Fibroblast of villous mesenchyme (primary cell): ENCODE results near the gene IFNB1. TPM values are rescaled to one million over a fixed set of nuclear protein-coding genes. Genes with fewer than 3 reads are reported as not detected.

Experiments
- DNase-seq: peaks from one replicate; pipeline ENCODE4 v3.0.0-alpha.2; 2010; ENCODE audit warnings: low read depth
- H3K4me3 ChIP-seq: 2 replicates; pipeline ENCODE4 v1.5.1; 2011; ENCODE audit warnings: low read depth, mild to moderate bottlenecking, low read length
- CTCF ChIP-seq: IDR thresholded peaks from 2 replicates; pipeline ENCODE4 v1.5.1; 2012; ENCODE audit warnings: low read depth, mild to moderate bottlenecking, low read length; ENCODE audit not compliant: insufficient read depth
- total RNA-seq: library from RNA; depleted of rRNA; stranded (reverse); fragments of >200 nt; gene quantifications from 2 replicates; pipeline ENCODE4 v1.2.3, GENCODE V29; 2012

Gene IFNB1
- total RNA-seq, 1 donor = not detected

GRCh38 chr9:21043841-21044240 is 33.9 kb downstream of the IFNB1 start:
- H3K4me3 ChIP-seq = no peak overlapping the region
- TF ChIP-seq CTCF = no peak
- no peak for DNase-seq

GRCh38 chr9:21042466-21042865 is 35.3 kb downstream of the IFNB1 start:
- no peak for TF ChIP-seq CTCF
- no peak for DNase-seq
- no peak overlapping the region for H3K4me3 ChIP-seq

GRCh38 chr9:21039302-21039701 is 38.4 kb downstream of the IFNB1 start:
- H3K4me3 ChIP-seq = no peak overlapping the region
- TF ChIP-seq CTCF = no peak
- no peak for DNase-seq

- no peak for DNase-seq
- no peak overlapping the region for H3K4me3 ChIP-seq
- no peak for TF ChIP-seq CTCF
These were observed 40.5 kb downstream of the IFNB1 start for GRCh38 chr9:21037278-21037677.

GRCh38 chr9:21031808-21032183 is 45.9 kb downstream of the IFNB1 start:
- TF ChIP-seq CTCF = no peak
- DNase-seq = no peak
- H3K4me3 ChIP-seq = peak overlapping the region; percentile 65

- peak within 1 kb of the TSS; percentile 65 for H3K4me3 ChIP-seq
- DNase-seq = peak; percentile 56
- no peak for TF ChIP-seq CTCF
These were observed 46.5 kb downstream of the IFNB1 start, which contains the start of gene HACD4 for GRCh38 chr9:21031091-21031807. Gene HACD4 (minus strand): TSS chr9:21031640. CDS start chr9:21031590, 50 bp downstream.

- no peak for TF ChIP-seq CTCF
- peak; percentile 65 for DNase-seq
- peak overlapping the region; percentile 65 for H3K4me3 ChIP-seq
These were observed 47.2 kb downstream of the IFNB1 start for GRCh38 chr9:21030389-21031035.
